Panc1 (cell line): ENCODE results near the gene BTBD1. TPM values are rescaled to one million over a fixed set of nuclear protein-coding genes. Genes with fewer than 3 reads are reported as not detected.

Source experiments
- ATAC-seq: fragments of 200-7000 bp; cut with Tn5 transposase; 2 replicates; pipeline ENCODE4 v1.9.1; 2020; ENCODE audit warnings: mild to moderate bottlenecking, moderate library complexity
- BruUV-seq: library from RNA; stranded (reverse); fragments of 400-500 nt; replicated peaks from 2 replicates; lab custom pipeline; 2021; lab: Mats Ljungman, UMichigan
- CTCF ChIA-PET: fragments of 300-600 bp; sonication (Branson Sonifier 250); formaldehyde crosslinking; loops from one replicate; lab custom pipeline; 2022; ENCODE audit warnings: antibody characterized with exemption; lab: Charles Lee
- POLR2A ChIA-PET: fragments of 300-600 bp; sonication (Branson Sonifier 250); formaldehyde crosslinking; loops from one replicate; lab custom pipeline; 2022; ENCODE audit warnings: antibody characterized with exemption; lab: Charles Lee
- DNase-seq: peaks from one replicate; pipeline ENCODE4 v3.0.0-alpha.2; 2010; ENCODE audit warnings: low read depth, low spot score
- H3K27ac ChIP-seq: 2 replicates; pipeline ENCODE4 v1.5.1; 2011; ENCODE audit warnings: mild to moderate bottlenecking, low read length, inconsistent platforms
- H3K27me3 ChIP-seq: fragments of 200-500 bp; sonication (Bioruptor generic); 2 replicates; pipeline ENCODE4 v1.6.0; 2014; ENCODE audit warnings: low read length, inconsistent platforms; ENCODE audit not compliant: control insufficient read depth, insufficient read depth
- H3K36me3 ChIP-seq: fragments of 200-500 bp; sonication (Bioruptor generic); 2 replicates; pipeline ENCODE4 v1.5.1; 2014; ENCODE audit warnings: inconsistent platforms, mild to moderate bottlenecking, low read length, moderate library complexity; ENCODE audit not compliant: control insufficient read depth, insufficient read depth
- H3K4me1 ChIP-seq: 2 replicates; pipeline ENCODE4 v1.5.1; 2011; ENCODE audit warnings: inconsistent platforms, mild to moderate bottlenecking, low read length, moderate library complexity; ENCODE audit not compliant: control insufficient read depth, insufficient read depth
- H3K4me3 ChIP-seq, 2 experiments: 2 replicates each; pipeline ENCODE4 v1.5.1; 2011 to 2012; ENCODE audit warnings: low read depth in 2 of 2, low read length in 2 of 2, mild to moderate bottlenecking in 2 of 2, inconsistent platforms in 1 of 2, moderate library complexity in 1 of 2
- H3K9me3 ChIP-seq: fragments of 200-500 bp; sonication (Bioruptor generic); 2 replicates; pipeline ENCODE4 v1.5.1; 2014; ENCODE audit warnings: low read depth, mild to moderate bottlenecking, inconsistent platforms, low read length, moderate library complexity; ENCODE audit not compliant: control insufficient read depth, insufficient read depth
- POLR2AphosphoS5 ChIP-seq: IDR thresholded peaks from 2 replicates; pipeline ENCODE4 v1.6.1; 2012; ENCODE audit warnings: mild to moderate bottlenecking, low read depth, low read length, moderate library complexity
- SIN3A ChIP-seq: IDR thresholded peaks from 2 replicates; pipeline ENCODE4 v1.6.1; 2012; ENCODE audit warnings: low read depth, mild to moderate bottlenecking, low read length, moderate library complexity, borderline replicate concordance; ENCODE audit not compliant: insufficient read depth
- TCF7L2 ChIP-seq: IDR thresholded peaks from 2 replicates; pipeline ENCODE4 v1.6.1; 2011; ENCODE audit warnings: mild to moderate bottlenecking, low read depth, low read length, inconsistent platforms
- in situ Hi-C: cut with HindIII; loops from 2 replicates; pipeline ENCODE4 v1.10.0; 2016; ENCODE audit warnings: low sequenced_read_pairs, low pct_unique_long_range_greater_than_20kb
- intact Hi-C: fragments of 100-400 bp; cut with micrococcal nuclease; formaldehyde crosslinking; loops from one replicate; pipeline ENCODE4 v1.10.0; 2022; ENCODE audit not compliant: unreplicated experiment
- total RNA-seq: library from RNA; stranded (reverse); gene quantifications from one replicate; pipeline ENCODE4 v1.2.1, GENCODE V29; 2021; ENCODE audit not compliant: unreplicated experiment
- TF ChIP-seq, protein P1 (sequence below), 2 experiments: IDR thresholded peaks; 2 replicates each; pipeline ENCODE4 v1.6.1; 2011 to 2012; ENCODE audit warnings: low read depth in 2 of 2, control low read depth in 1 of 2, low read length in 1 of 2, mild to moderate bottlenecking in 1 of 2, moderate library complexity in 1 of 2; ENCODE audit not compliant: insufficient read depth in 1 of 2
- TF ChIP-seq, protein P2 (sequence below): fragments of 450-650 bp; IDR thresholded peaks from 2 replicates; pipeline ENCODE4 v1.5.1; 2017; ENCODE audit warnings: mild to moderate bottlenecking

Gene BTBD1
- total RNA-seq, 1 experiment from 2014 or later = 88.4 TPM

DNA sequence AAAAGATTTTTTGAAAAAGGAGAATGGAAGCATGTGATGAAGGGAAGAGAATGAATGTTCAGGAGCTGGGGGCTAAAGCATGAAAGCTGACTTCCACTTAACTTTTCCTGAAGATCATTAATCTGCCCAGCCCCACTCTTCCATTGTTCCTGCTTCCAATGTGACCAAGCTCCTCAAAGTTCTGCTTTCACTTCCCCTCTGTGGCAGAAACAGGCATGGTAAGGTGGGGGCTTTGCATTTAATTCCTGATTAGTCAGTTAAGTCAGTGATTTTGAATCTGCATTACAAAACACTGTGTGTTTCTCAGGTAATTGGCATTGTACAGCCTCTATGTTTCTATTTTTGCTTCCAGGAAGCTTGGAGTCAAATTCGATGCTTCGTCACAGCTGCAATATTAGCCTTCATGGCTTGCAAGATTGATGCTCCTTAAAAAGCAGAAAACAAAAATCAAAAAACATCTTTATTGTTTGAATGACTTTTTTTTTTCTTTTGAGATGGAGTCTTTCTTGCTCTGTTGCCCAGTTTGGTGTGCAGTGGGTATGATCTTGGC, 33.1 kb upstream of the BTBD1 start:
- H3K4me3 ChIP-seq = no peak overlapping the region
- no peaks in the 10 kb centered on the region for H3K9me3 ChIP-seq
- BruUV-seq = no TSS peak
- no peak for DNase-seq
- in situ Hi-C loops (no loop called here), intact Hi-C loops (no loop called here)
- no peaks in the 10 kb centered on the region for H3K36me3 ChIP-seq
- no peak for ATAC-seq
- TF ChIP-seq, protein P1, sequence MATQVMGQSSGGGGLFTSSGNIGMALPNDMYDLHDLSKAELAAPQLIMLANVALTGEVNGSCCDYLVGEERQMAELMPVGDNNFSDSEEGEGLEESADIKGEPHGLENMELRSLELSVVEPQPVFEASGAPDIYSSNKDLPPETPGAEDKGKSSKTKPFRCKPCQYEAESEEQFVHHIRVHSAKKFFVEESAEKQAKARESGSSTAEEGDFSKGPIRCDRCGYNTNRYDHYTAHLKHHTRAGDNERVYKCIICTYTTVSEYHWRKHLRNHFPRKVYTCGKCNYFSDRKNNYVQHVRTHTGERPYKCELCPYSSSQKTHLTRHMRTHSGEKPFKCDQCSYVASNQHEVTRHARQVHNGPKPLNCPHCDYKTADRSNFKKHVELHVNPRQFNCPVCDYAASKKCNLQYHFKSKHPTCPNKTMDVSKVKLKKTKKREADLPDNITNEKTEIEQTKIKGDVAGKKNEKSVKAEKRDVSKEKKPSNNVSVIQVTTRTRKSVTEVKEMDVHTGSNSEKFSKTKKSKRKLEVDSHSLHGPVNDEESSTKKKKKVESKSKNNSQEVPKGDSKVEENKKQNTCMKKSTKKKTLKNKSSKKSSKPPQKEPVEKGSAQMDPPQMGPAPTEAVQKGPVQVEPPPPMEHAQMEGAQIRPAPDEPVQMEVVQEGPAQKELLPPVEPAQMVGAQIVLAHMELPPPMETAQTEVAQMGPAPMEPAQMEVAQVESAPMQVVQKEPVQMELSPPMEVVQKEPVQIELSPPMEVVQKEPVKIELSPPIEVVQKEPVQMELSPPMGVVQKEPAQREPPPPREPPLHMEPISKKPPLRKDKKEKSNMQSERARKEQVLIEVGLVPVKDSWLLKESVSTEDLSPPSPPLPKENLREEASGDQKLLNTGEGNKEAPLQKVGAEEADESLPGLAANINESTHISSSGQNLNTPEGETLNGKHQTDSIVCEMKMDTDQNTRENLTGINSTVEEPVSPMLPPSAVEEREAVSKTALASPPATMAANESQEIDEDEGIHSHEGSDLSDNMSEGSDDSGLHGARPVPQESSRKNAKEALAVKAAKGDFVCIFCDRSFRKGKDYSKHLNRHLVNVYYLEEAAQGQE (IDR thresholded peaks at IDR 0.05; ENCODE audit: insufficient read depth in 1 of 2, low read depth in 2 of 2, low read length in 1 of 2) = no peak
- TF ChIP-seq POLR2AphosphoS5 (no peak), SIN3A (no peak), TCF7L2 (no peak)
- TF ChIP-seq, protein P2, sequence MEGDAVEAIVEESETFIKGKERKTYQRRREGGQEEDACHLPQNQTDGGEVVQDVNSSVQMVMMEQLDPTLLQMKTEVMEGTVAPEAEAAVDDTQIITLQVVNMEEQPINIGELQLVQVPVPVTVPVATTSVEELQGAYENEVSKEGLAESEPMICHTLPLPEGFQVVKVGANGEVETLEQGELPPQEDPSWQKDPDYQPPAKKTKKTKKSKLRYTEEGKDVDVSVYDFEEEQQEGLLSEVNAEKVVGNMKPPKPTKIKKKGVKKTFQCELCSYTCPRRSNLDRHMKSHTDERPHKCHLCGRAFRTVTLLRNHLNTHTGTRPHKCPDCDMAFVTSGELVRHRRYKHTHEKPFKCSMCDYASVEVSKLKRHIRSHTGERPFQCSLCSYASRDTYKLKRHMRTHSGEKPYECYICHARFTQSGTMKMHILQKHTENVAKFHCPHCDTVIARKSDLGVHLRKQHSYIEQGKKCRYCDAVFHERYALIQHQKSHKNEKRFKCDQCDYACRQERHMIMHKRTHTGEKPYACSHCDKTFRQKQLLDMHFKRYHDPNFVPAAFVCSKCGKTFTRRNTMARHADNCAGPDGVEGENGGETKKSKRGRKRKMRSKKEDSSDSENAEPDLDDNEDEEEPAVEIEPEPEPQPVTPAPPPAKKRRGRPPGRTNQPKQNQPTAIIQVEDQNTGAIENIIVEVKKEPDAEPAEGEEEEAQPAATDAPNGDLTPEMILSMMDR = no peak
- H3K27ac ChIP-seq = no peak overlapping the region
- CTCF ChIA-PET = no interaction called here
- H3K27me3 ChIP-seq = peaks cover 10% of the 10 kb centered on the region
- no peaks in the 10 kb centered on the region for H3K4me1 ChIP-seq
- POLR2A ChIA-PET = interaction anchor here (0.7 kb wide), 1 partner anchor 207 kb away, joined by 3 read pairs; no protein-coding TSS in a partner anchor

- DNase-seq (no peak), ATAC-seq (no peak)
- Histone ChIP-seq H3K27me3 (peaks cover 10% of the 10 kb centered on the region), H3K4me1 (no peaks in the 10 kb centered on the region), H3K36me3 (no peaks in the 10 kb centered on the region), H3K4me3 (no peak overlapping the region), H3K27ac (no peak overlapping the region), H3K9me3 (no peaks in the 10 kb centered on the region)
- ChIA-PET CTCF (no interaction called here), POLR2A (no interaction called here)
- in situ Hi-C loops = no loop called here
- intact Hi-C loops = no loop called here
- no TSS peak for BruUV-seq
- TF ChIP-seq TCF7L2 (no peak), SIN3A (no peak), POLR2AphosphoS5 (no peak)
- TF ChIP-seq, protein P1 (IDR thresholded peaks at IDR 0.05; ENCODE audit: insufficient read depth in 1 of 2, low read depth in 2 of 2, low read length in 1 of 2) = no peak
- TF ChIP-seq, protein P2 = no peak
Observed at GRCh38 chr15:83099290-83099689, 32.2 kb upstream of the BTBD1 start.
